ENCODE measurements around the gene CRCP.
A peak's percentile ranks its signal among the peaks of the same experiment; 100 is the strongest.

The CRCP gene

GRCh38 chr7:66181329-66181728 is 66.7 kb downstream of the CRCP start:
- Mint-ChIP-seq H3K9me3 (peaks cover 3% of the 10 kb centered on the region in 2 donors), H3K27ac (no peak overlapping the region), H3K27me3 (no peaks in the 10 kb centered on the region), H3K36me3 (peaks cover 2 to 3% of the 10 kb centered on the region in 2 donors), H3K4me3 (no peak overlapping the region), H3K4me1 (peaks cover 5 to 7% of the 10 kb centered on the region in 2 donors)
- DNase-seq (no peak), ATAC-seq (replicated peaks) (no peak)

GRCh38 chr7:66181845-66182244 is 67.2 kb downstream of the CRCP start:
- H3K4me1 Mint-ChIP-seq, result peaks cover 5 to 7% of the 10 kb centered on the region in 2 donors
- H3K9me3 Mint-ChIP-seq, result peaks cover 3% of the 10 kb centered on the region in 2 donors
- DNase-seq (no peak), ATAC-seq (replicated peaks) (no peak)
- no peaks in the 10 kb centered on the region for H3K27me3 Mint-ChIP-seq
- no peak overlapping the region for H3K4me3 Mint-ChIP-seq
- H3K27ac Mint-ChIP-seq, result peak overlapping the region; percentile 34
- H3K36me3 Mint-ChIP-seq, result peaks cover 2 to 3% of the 10 kb centered on the region in 2 donors

DNA sequence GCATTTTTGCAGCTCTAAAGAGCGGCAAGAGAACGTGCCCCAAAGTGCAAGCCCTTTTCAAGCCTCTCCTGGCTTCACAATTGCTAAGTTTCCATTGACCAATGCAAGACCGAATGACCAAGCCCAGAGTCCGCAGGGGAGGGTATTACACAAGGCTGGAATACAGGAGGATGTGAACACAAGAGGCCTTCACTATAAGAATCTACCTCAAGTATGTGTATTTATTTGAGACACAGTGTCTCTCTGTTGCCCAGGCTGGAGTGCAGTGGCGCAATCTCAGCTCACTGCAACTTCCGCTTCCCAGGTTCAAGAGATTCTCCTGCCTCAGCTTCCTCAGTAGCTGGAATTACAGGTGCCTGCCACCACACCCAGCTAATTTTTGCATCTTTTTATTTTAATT is 68.3 kb downstream of the CRCP start:
- Mint-ChIP-seq H3K27ac (no peak overlapping the region), H3K27me3 (no peaks in the 10 kb centered on the region), H3K4me1 (peaks cover 5 to 7% of the 10 kb centered on the region in 2 donors), H3K4me3 (no peak overlapping the region), H3K9me3 (peaks cover 3% of the 10 kb centered on the region in 2 donors), H3K36me3 (peaks cover 2 to 3% of the 10 kb centered on the region in 2 donors)
- DNase-seq, result no peak
- ATAC-seq (replicated peaks), result no peak

GRCh38 chr7:66183700-66184099 is 69.1 kb downstream of the CRCP start:
- Mint-ChIP-seq H3K27ac (no peak overlapping the region), H3K4me1 (peaks cover 5 to 7% of the 10 kb centered on the region in 2 donors)
- DNase-seq, result no peak

DNA sequence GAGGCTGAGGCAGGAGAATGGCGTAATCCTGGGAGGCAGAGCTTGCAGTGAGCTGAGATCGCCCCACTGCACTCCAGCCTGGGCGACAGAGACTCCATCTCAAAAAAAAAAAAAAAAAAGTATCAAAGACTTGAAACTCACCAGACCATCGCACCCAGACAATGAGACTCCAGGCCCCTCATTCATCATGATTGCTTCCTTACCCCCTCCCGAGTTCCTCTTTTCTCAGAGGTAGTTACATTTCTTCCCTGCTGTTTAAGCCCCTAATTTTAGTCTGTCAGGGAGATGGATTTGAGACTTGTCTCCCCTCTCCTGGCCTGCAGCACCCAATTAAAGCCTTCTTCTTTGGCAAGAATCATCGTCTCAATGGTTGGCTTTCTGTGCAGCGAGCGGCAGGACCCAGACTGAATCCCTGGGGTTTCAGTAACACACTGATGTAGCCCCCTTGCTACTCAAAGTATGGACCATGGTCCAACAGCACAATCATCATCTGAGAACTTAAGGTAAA is 71.1 kb downstream of the CRCP start:
- H3K27ac Mint-ChIP-seq, result no peak overlapping the region
- H3K36me3 Mint-ChIP-seq, result peaks cover 0 to 3% of the 10 kb centered on the region in 2 donors
- ATAC-seq (replicated peaks) (no peak), DNase-seq (no peak)
- H3K9me3 Mint-ChIP-seq, result peaks cover 3% of the 10 kb centered on the region in 2 donors
- H3K27me3 Mint-ChIP-seq, result peaks cover 0 to 7% of the 10 kb centered on the region in 2 donors
- no peak overlapping the region for H3K4me3 Mint-ChIP-seq
- peaks cover 5 to 7% of the 10 kb centered on the region in 2 donors for H3K4me1 Mint-ChIP-seq

More at GRCh38 chr7:66183700-66184099, 69.1 kb downstream of the CRCP start:
- Mint-ChIP-seq H3K9me3 (peaks cover 3% of the 10 kb centered on the region in 2 donors), H3K36me3 (peaks cover 0 to 3% of the 10 kb centered on the region in 2 donors), H3K27me3 (no peaks in the 10 kb centered on the region), H3K4me3 (no peak overlapping the region)
- no peak for ATAC-seq (replicated peaks)

GRCh38 chr7:66186991-66187390 is 72.3 kb downstream of the CRCP start:
- Mint-ChIP-seq H3K9me3 (peaks cover 3% of the 10 kb centered on the region in 2 donors), H3K27ac (no peak overlapping the region)

DNA sequence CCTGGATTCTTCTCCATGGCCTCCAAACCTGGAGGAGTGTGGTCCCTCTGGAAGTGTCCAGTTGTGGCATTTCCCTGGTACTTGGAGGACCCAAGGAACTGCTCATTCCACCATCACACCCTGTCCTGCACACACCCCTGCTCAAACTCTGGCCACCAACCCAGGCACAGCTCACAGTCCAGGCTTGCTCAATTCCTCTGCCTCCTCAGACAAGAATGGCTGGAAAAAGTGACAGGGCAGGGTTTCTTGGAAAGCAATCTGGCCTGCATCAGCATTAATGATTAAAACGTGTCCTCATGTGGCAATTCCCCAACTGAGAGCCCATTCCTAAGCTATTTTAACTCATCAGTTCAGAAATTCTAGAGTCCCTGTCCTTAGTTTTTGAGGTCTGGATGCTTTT is 73.3 kb downstream of the CRCP start:
- Mint-ChIP-seq H3K4me3 (no peak overlapping the region), H3K27ac (no peak overlapping the region), H3K36me3 (peaks cover 0 to 3% of the 10 kb centered on the region in 2 donors), H3K4me1 (peaks cover 5 to 7% of the 10 kb centered on the region in 2 donors), H3K9me3 (peaks cover 3% of the 10 kb centered on the region in 2 donors), H3K27me3 (peaks cover 0 to 7% of the 10 kb centered on the region in 2 donors)
- ATAC-seq (replicated peaks) (no peak), DNase-seq (no peak)

More at GRCh38 chr7:66186991-66187390, 72.3 kb downstream of the CRCP start:
- H3K4me3 Mint-ChIP-seq, result no peak overlapping the region
- H3K36me3 Mint-ChIP-seq, result peaks cover 0 to 3% of the 10 kb centered on the region in 2 donors
- peaks cover 0 to 7% of the 10 kb centered on the region in 2 donors for H3K27me3 Mint-ChIP-seq
- no peak for DNase-seq
- no peak for ATAC-seq (replicated peaks)
- H3K4me1 Mint-ChIP-seq, result peaks cover 5 to 7% of the 10 kb centered on the region in 2 donors

- DNase-seq (no peak), ATAC-seq (replicated peaks) (no peak)
- peaks cover 0 to 7% of the 10 kb centered on the region in 2 donors for H3K27me3 Mint-ChIP-seq
- H3K4me3 Mint-ChIP-seq, result no peak overlapping the region
- peaks cover 5 to 7% of the 10 kb centered on the region in 2 donors for H3K4me1 Mint-ChIP-seq
- peaks cover 3% of the 10 kb centered on the region in 2 donors for H3K9me3 Mint-ChIP-seq
- H3K36me3 Mint-ChIP-seq, result peaks cover 0 to 3% of the 10 kb centered on the region in 2 donors
- H3K27ac Mint-ChIP-seq, result no peak overlapping the region
These were observed 74.0 kb downstream of the CRCP start for GRCh38 chr7:66188645-66189044.

GRCh38 chr7:66189695-66190503 is 75.3 kb downstream of the CRCP start:
- peaks cover 3% of the 10 kb centered on the region in 2 donors for H3K9me3 Mint-ChIP-seq
- no peak overlapping the region for H3K27ac Mint-ChIP-seq
- peaks cover 0 to under 1% of the 10 kb centered on the region in 2 donors for H3K4me1 Mint-ChIP-seq
- peaks cover 0 to 7% of the 10 kb centered on the region in 2 donors for H3K27me3 Mint-ChIP-seq
- no peak overlapping the region for H3K4me3 Mint-ChIP-seq
- ATAC-seq (replicated peaks) (no peak), DNase-seq (no peak)
- peaks cover 0 to 3% of the 10 kb centered on the region in 2 donors for H3K36me3 Mint-ChIP-seq

DNA sequence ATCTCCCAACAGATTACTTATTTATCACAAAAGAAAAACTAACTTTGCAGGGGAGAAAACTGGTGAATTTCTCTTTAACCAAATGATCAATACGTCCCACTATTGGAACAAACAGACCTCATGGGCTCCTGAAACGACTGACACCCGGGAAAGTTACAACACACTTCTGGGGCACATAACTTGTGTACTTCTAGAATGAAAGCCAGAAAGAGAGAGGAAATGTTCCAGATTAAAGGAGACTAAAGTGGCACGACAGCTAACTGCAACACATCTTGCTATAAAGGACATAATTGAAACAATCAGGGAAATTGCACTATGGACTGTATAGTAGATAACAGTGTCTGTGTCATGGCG is 75.8 kb downstream of the CRCP start:
- Mint-ChIP-seq H3K27ac (no peak overlapping the region), H3K36me3 (peaks cover 0 to 3% of the 10 kb centered on the region in 2 donors), H3K4me1 (no peaks in the 10 kb centered on the region), H3K9me3 (peaks cover 3% of the 10 kb centered on the region in 2 donors), H3K27me3 (peaks cover 0 to 7% of the 10 kb centered on the region in 2 donors), H3K4me3 (no peak overlapping the region)
- no peak for DNase-seq
- no peak for ATAC-seq (replicated peaks)

DNA sequence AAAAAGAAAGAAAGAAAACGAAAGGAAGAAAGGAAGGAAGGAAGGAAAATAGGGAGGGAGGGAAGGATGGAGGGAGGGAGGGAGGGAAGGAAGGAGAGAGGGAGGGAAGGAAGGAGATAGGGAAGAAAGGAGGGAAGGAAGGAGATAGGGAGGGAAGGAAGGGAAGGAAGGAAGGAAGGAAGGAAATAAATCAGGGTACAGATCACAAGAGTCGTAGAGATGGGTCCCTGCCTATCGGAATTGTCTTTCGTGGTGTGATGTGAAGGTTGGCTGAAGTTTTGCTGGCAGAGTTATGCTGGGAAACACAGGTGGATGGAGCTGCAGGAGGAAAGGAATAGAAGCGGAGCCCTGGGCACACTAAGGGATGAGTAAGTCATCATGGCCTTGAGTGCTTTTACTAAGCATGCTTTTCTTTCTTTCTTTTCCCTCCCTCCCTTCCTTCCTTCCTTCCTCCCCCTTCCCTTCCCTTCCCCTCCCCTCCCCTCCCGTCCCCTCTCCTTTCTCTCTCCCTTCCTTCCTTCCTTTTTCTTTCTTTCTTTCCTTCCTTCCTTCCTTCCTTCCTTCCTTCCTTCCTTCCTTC is 78.6 kb downstream of the CRCP start:
- no peak for DNase-seq
- Mint-ChIP-seq H3K27me3 (peaks cover under 1 to 7% of the 10 kb centered on the region in 2 donors), H3K9me3 (no peaks in the 10 kb centered on the region), H3K4me1 (no peaks in the 10 kb centered on the region), H3K36me3 (no peaks in the 10 kb centered on the region), H3K4me3 (no peak overlapping the region), H3K27ac (no peak overlapping the region)
- ATAC-seq (replicated peaks), result no peak

DNA sequence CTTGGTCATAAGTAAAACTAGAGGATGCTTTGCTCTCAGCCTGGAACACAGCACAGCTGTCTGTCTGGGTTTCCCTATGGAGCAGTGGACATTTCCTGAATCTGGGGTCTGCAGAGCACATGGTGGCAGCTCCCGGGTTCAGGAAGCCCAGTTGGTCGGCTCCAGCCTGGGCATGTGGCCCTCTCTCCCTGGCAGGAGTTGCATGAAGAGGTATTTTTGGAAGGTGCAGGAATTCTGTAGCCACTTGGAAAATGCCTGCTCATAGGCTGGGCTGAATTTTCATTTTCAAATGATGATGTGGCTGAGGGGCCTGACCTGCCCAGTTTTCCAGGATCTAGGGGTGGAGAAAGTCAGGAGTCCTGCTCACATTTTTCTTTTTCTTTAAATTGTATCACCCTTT is 83.8 kb downstream of the CRCP start:
- no peak overlapping the region for H3K27ac Mint-ChIP-seq
- H3K27me3 Mint-ChIP-seq, result peaks cover 16 to 29% of the 10 kb centered on the region in 2 donors
- H3K9me3 Mint-ChIP-seq, result no peaks in the 10 kb centered on the region
- no peak for ATAC-seq (replicated peaks)
- no peak overlapping the region for H3K4me3 Mint-ChIP-seq
- no peaks in the 10 kb centered on the region for H3K36me3 Mint-ChIP-seq
- H3K4me1 Mint-ChIP-seq, result peaks cover 0 to 3% of the 10 kb centered on the region in 2 donors
- DNase-seq, result no peak

- Mint-ChIP-seq H3K27me3 (peaks cover 16 to 29% of the 10 kb centered on the region in 2 donors), H3K9me3 (no peaks in the 10 kb centered on the region), H3K4me3 (no peak overlapping the region), H3K36me3 (no peaks in the 10 kb centered on the region), H3K27ac (no peak overlapping the region), H3K4me1 (peaks cover 0 to 3% of the 10 kb centered on the region in 2 donors)
- no peak for DNase-seq
- ATAC-seq (replicated peaks), result no peak
These were observed 84.3 kb downstream of the CRCP start for GRCh38 chr7:66198956-66199355.

DNA sequence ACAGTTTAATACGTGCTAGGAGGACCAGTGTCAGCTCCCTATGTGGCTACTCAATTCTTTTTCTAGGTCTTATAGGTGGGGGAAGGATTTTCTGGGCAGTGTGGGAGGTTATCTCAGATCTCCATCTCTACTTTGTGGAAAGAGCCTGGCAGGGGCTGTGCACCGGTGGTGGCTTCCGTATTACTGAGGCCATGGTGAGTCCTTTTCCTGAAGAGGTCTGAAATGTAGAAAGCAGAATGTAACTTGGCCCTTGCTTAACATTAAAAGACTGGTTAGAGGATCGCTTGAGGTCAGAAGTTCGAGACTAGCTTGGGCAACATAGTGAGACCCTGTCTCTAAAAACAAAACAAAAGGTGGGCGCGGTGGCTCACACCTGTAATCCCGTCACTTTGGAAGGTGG is 87.8 kb downstream of the CRCP start:
- no peak overlapping the region for H3K27ac Mint-ChIP-seq
- ATAC-seq (replicated peaks), result no peak
- H3K9me3 Mint-ChIP-seq, result no peaks in the 10 kb centered on the region
- peaks cover 16 to 29% of the 10 kb centered on the region in 2 donors for H3K27me3 Mint-ChIP-seq
- no peak overlapping the region for H3K4me3 Mint-ChIP-seq
- H3K4me1 Mint-ChIP-seq, result peaks cover 18 to 19% of the 10 kb centered on the region in 2 donors
- no peak for DNase-seq
- H3K36me3 Mint-ChIP-seq, result peaks cover 0 to 3% of the 10 kb centered on the region in 2 donors
